ENCODE results near the gene MIP. TPM values are rescaled to one million over a fixed set of nuclear protein-coding genes. Genes with fewer than 3 reads are reported as not detected.

Gene MIP
- total RNA-seq, 6 donors from 2014 or later, result not detected

- H3K27ac ChIP-seq, result no peak overlapping the region
- ATAC-seq (ENCODE audit: low FRiP score in 2 of 2), result no peak
- WGBS, 2 donors, result 88 to 95% methylated on average over 6 of the region's 6 CpGs
- no peak overlapping the region for H3K4me3 ChIP-seq
- peaks cover 0 to 6% (median 0%) of the 10 kb centered on the region in 4 donors for H3K4me1 ChIP-seq
- TF ChIP-seq EP300 (IDR thresholded peaks at IDR 0.05) (no peak), POLR2AphosphoS5 (IDR thresholded peaks at IDR 0.05) (no peak), CTCF (IDR thresholded peaks at IDR 0.05) (no peak), POLR2A (IDR thresholded peaks at IDR 0.05) (no peak)
- no peak for DNase-seq
- no peaks in the 10 kb centered on the region for H3K27me3 ChIP-seq
- H3K36me3 ChIP-seq, result peaks cover 0 to 5% (median 0%) of the 10 kb centered on the region in 4 donors
- no peaks in the 10 kb centered on the region for H3K9me3 ChIP-seq
Measured at GRCh38 chr12:56476143-56476542, 21.7 kb upstream of the MIP start.

- Histone ChIP-seq H3K9me3 (no peaks in the 10 kb centered on the region), H3K36me3 (peaks cover 0 to 5% (median 0%) of the 10 kb centered on the region in 4 donors), H3K27ac (peak overlapping the region in 1 of 4 donors; percentile 60), H3K27me3 (no peaks in the 10 kb centered on the region), H3K4me3 (no peak overlapping the region), H3K4me1 (peaks cover 7 to 16% (median 9%) of the 10 kb centered on the region in 4 donors)
- WGBS, 2 donors, result 83 to 92% methylated on average over 8 of the region's 9 CpGs
- no peak for ATAC-seq (ENCODE audit: low FRiP score in 2 of 2)
- no peak for DNase-seq
- TF ChIP-seq POLR2AphosphoS5 (IDR thresholded peaks at IDR 0.05), result no peak
- no peak for TF ChIP-seq POLR2A (IDR thresholded peaks at IDR 0.05)
- no peak for TF ChIP-seq EP300 (IDR thresholded peaks at IDR 0.05)
- no peak for TF ChIP-seq CTCF (IDR thresholded peaks at IDR 0.05)
Measured at GRCh38 chr12:56474389-56474788, 19.9 kb upstream of the MIP start.

GRCh38 chr12:56469007-56469930 lies 14.8 kb upstream of the MIP start:
- Histone ChIP-seq H3K27me3 (no peaks in the 10 kb centered on the region), H3K4me3 (peak overlapping the region; percentile 62 to 80 (median 78)), H3K36me3 (peaks cover 0 to 5% (median 0%) of the 10 kb centered on the region in 4 donors), H3K9me3 (no peaks in the 10 kb centered on the region), H3K4me1 (peaks cover 13 to 26% (median 19%) of the 10 kb centered on the region in 4 donors), H3K27ac (peak overlapping the region; percentile 74 to 92 (median 88))
- ATAC-seq (ENCODE audit: low FRiP score in 2 of 2), result peak; percentile 6 to 20
- no peak for TF ChIP-seq POLR2A (IDR thresholded peaks at IDR 0.05)
- TF ChIP-seq EP300 (IDR thresholded peaks at IDR 0.05), result no peak
- no peak for TF ChIP-seq POLR2AphosphoS5 (IDR thresholded peaks at IDR 0.05)
- no peak for TF ChIP-seq CTCF (IDR thresholded peaks at IDR 0.05)
- peak in 1 of 2 donors; percentile 26 for DNase-seq
- 36 to 41% methylated on average over 11 to 17 of the region's 19 CpGs for WGBS, 2 donors

- Histone ChIP-seq H3K9me3 (no peaks in the 10 kb centered on the region), H3K4me3 (peak within 1 kb of the TSS; percentile 62 to 80 (median 78))
- TF ChIP-seq POLR2A (IDR thresholded peaks at IDR 0.05) (peak in 3 of 4 donors; percentile 69 to 92 (median 89)), EP300 (IDR thresholded peaks at IDR 0.05) (peak in 1 of 4 donors; percentile 67), CTCF (IDR thresholded peaks at IDR 0.05) (peak in 4 of 6 experiments; percentile 22 to 63 (median 32)), POLR2AphosphoS5 (IDR thresholded peaks at IDR 0.05) (peak; percentile 97)
Measured at GRCh38 chr12:56468216-56469006, 14.0 kb upstream of the MIP start, which contains the start of gene SPRYD4. Gene SPRYD4, plus strand, starts transcription at chr12:56468578. Its CDS starts 14 bp downstream, at chr12:56468592.

More at GRCh38 chr12:56468216-56469006, 14.0 kb upstream of the MIP start, which contains the start of gene SPRYD4:
- ATAC-seq (ENCODE audit: low FRiP score in 2 of 2) (peak; percentile 98), DNase-seq (peak; percentile 94 to 98)
- peak within 1 kb of the TSS; percentile 74 to 92 (median 88) for H3K27ac ChIP-seq
- peaks cover 0 to 5% (median 0%) of the 10 kb centered on the region in 4 donors for H3K36me3 ChIP-seq
- H3K4me1 ChIP-seq, result peaks cover 13 to 28% (median 21%) of the 10 kb centered on the region in 4 donors
- H3K27me3 ChIP-seq, result no peaks in the 10 kb centered on the region
- WGBS, 2 donors, result 0 to 1% methylated on average over 35 to 41 of the region's 43 CpGs
